ENCODE data around the gene WFDC11.

The WFDC11 gene

DNA sequence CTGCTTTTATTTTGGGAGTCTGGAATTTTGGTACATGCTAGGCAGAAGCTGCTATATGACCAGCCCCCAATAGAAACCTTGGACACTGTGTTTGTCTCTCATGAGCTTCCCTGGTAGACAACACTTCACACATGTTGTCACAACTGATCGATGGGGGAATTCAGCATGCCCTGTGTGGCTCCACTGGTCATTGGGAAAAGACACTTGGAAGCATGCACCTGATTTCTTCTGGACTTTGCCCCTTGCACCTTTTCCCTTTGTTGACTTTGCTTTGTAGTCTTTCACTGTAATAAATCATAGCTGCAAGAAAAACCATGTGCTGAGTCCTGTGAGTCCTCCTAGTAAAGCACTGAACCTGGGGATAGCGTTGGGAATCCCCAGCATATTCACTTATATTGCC, 48.4 kb downstream of the WFDC11 start:
- TF ChIP-seq, protein P1, sequence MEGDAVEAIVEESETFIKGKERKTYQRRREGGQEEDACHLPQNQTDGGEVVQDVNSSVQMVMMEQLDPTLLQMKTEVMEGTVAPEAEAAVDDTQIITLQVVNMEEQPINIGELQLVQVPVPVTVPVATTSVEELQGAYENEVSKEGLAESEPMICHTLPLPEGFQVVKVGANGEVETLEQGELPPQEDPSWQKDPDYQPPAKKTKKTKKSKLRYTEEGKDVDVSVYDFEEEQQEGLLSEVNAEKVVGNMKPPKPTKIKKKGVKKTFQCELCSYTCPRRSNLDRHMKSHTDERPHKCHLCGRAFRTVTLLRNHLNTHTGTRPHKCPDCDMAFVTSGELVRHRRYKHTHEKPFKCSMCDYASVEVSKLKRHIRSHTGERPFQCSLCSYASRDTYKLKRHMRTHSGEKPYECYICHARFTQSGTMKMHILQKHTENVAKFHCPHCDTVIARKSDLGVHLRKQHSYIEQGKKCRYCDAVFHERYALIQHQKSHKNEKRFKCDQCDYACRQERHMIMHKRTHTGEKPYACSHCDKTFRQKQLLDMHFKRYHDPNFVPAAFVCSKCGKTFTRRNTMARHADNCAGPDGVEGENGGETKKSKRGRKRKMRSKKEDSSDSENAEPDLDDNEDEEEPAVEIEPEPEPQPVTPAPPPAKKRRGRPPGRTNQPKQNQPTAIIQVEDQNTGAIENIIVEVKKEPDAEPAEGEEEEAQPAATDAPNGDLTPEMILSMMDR (IDR thresholded peaks at IDR 0.05; ENCODE audit: control extremely low read depth, extremely low read depth, low read depth, missing control alignments): no peak
- POLR2A ChIA-PET: no interaction called here
- no peak for DNase-seq (ENCODE audit: extremely low spot score)
- CTCF ChIA-PET: no interaction called here

DNA sequence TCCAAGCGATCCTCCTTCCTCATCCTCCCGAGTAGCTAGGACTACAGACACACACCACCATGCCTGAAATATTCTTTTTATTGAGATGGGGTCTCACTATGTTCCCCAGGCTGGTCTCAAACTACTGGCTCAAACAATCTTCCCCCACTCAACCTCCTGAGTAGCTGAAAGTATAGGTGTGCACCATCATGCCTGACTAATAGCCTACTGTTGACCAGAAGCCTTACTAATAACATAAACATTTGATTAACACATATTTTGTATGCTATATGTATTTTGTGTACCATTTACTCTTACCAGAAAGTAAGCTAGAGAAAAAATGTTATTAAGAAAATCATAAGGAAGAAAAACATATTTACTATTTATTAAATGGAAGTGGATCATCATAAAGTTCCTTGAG, 52.4 kb downstream of the WFDC11 start:
- CTCF ChIA-PET: interaction anchor here (1.5 to 4.9 kb wide), 3 partner anchors 9 to 153 kb away, joined by 5 to 23 read pairs (median 5); partner anchors contain the start of gene WFDC10A
- POLR2A ChIA-PET: no interaction called here
- TF ChIP-seq, protein P1 (IDR thresholded peaks at IDR 0.05; ENCODE audit: control extremely low read depth, extremely low read depth, low read depth, missing control alignments): no peak
- no peak for DNase-seq (ENCODE audit: extremely low spot score)

DNA sequence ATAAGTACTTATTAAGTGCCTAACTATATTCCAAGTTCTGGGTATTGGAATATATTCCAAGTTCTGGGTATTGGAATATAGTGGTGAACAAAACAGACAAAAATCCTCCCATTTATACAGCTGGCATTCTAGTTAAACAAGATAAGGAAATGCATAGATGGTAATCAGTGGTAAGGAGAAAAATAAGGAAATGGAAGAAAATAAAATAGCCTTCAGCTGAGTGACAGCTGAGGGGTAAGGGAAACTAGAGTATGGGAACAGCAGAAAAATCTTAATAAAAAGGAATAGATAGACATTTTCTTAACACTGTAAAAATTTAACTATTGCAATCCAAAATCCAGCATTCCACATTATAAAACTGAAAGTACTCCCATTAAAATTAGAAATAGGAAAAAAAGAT, 57.7 kb downstream of the WFDC11 start:
- DNase-seq (ENCODE audit: extremely low spot score): no peak
- CTCF ChIA-PET: interaction anchor here (2.1 kb wide), 1 partner anchor 17 kb away, joined by 8 read pairs; the partner anchor contains the start of gene WFDC10A
- TF ChIP-seq, protein P1 (IDR thresholded peaks at IDR 0.05; ENCODE audit: control extremely low read depth, extremely low read depth, low read depth, missing control alignments): no peak
- POLR2A ChIA-PET: no interaction called here

DNA sequence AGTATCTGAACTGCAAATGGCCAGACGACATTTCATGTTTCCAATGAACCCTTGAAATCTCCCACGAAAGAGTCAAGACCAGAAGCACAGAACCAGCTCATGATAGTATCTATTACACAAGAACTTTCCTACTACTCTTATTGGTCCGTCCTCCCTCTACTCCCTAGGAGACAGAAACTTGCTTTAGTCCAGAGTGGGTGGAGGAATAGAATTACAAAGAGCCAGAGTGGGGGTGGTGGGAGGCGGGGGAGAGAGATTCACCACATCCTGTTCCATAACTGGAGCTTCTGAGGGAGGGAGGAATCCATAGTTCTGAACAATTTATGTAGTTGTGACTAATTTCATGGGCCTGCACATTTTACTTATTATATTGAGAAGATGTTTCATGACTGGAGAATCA, 59.0 kb downstream of the WFDC11 start:
- TF ChIP-seq, protein P1 (IDR thresholded peaks at IDR 0.05; ENCODE audit: control extremely low read depth, extremely low read depth, low read depth, missing control alignments): no peak
- DNase-seq (ENCODE audit: extremely low spot score): no peak
- POLR2A ChIA-PET: no interaction called here
- CTCF ChIA-PET: interaction anchor here (2.1 kb wide), 1 partner anchor 18 kb away, joined by 8 read pairs; the partner anchor contains the start of gene WFDC10A

DNA sequence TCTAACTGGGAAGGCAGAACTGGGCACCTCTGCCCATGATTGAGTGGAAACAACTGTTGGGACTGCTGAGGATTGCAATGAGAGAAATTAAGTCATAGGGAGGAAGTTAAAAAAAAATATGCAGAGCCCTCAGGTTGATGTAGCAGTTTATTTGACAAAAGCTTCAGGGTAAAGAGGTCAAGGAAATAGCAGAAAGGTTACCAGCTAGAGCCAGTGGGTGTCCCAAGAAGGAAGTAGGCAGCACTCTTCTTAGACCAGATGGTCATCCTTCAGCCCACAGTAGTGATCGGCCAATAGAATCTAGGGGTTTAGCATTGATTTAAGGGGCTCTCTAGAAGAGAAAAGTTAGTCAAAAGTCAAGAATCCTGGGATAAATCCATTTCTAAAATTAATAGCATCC, 62.2 kb downstream of the WFDC11 start:
- TF ChIP-seq, protein P1 (IDR thresholded peaks at IDR 0.05; ENCODE audit: control extremely low read depth, extremely low read depth, low read depth, missing control alignments): no peak
- ChIA-PET POLR2A (no interaction called here), CTCF (no interaction called here)
- no peak for DNase-seq (ENCODE audit: extremely low spot score)
